Activated naive CD4-positive, alpha-beta T cell treated with anti-CD3 and anti-CD28 coated beads, Interleukin-2, amount 50 U/mL, for 72 hours (primary cell): Measurements from ENCODE around the gene CEP131. TPM values are rescaled to one million over a fixed set of nuclear protein-coding genes. Genes with fewer than 3 reads are reported as not detected.

Experiments
- ATAC-seq, 2 donors: fragments of 150-1000 bp; cut with Tn5 transposase; 2 replicates each; pipeline ENCODE4 v1.10.0; 2021; ENCODE audit warnings: mild to moderate bottlenecking in 2 of 2, moderate library complexity in 2 of 2
- DNase-seq, 2 donors: peaks; one replicate each; pipeline ENCODE4 v3.0.0; 2021 to 2022; ENCODE audit warnings: low spot score in 2 of 2
- H3K27ac Mint-ChIP-seq, 2 donors: one replicate each; pipeline ENCODE4 v1.8.0; 2022; ENCODE audit warnings: mild to moderate bottlenecking in 2 of 2, mixed read lengths in 2 of 2
- H3K36me3 Mint-ChIP-seq, 2 donors: one replicate each; pipeline ENCODE4 v1.8.0; 2022; ENCODE audit warnings: mixed read lengths in 2 of 2
- H3K9me3 Mint-ChIP-seq, 2 donors: one replicate each; pipeline ENCODE4 v1.8.0; 2022; ENCODE audit warnings: mixed read lengths in 2 of 2
- total RNA-seq, 2 donors: library from RNA; stranded (reverse); gene quantifications; one replicate each; pipeline ENCODE4 v1.2.3, GENCODE V29; 2022

The CEP131 gene
- total RNA-seq, 2 donors from 2014 or later: 10.0 to 14.6 TPM

DNA sequence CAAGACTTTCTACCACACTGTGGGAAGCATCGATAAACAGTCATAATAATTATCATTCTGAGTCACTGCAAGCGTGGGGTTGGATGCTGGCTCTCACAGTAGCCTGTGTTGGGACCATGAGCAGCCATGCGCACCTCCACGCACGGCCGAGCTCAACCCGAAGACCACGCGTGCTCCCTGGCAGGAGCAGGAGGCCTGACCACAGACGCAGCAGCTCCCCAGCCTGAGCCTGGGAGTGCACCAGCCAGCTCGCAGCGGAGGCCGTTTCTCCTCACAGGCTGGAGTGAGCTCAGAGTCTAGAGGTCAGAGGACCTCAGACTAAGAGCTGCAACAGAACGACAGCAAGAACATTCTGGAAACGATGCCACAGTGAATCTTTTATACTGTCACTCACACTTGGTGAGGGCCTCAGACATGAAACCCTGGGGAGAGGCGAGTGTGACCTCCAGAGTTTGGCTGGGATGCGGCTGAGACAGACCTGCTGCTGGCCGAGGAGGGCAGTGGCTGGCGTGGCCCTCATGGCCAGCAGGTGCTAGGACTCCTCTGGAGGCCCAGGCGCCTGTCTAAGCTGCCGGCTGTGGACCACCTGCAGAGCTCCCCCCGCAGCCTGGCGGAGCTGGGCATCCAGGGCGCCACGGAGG lies 22.4 kb upstream of the CEP131 start:
- DNase-seq: no peak
- peaks cover 2 to 12% of the 10 kb centered on the region in 2 donors for H3K36me3 Mint-ChIP-seq
- H3K27ac Mint-ChIP-seq: peak overlapping the region; percentile 21 to 79
- H3K9me3 Mint-ChIP-seq: no peaks in the 10 kb centered on the region
- ATAC-seq: peak in 1 of 2 donors; percentile 13

- Mint-ChIP-seq H3K36me3 (peaks cover 8 to 18% of the 10 kb centered on the region in 2 donors), H3K27ac (peak overlapping the region; percentile 21 to 79), H3K9me3 (no peaks in the 10 kb centered on the region)
- ATAC-seq (no peak), DNase-seq (no peak)
Measured at GRCh38 chr17:81244358-81245023, 21.7 kb upstream of the CEP131 start.

- DNase-seq (no peak), ATAC-seq (no peak)
- Mint-ChIP-seq H3K36me3 (peaks cover 8 to 18% of the 10 kb centered on the region in 2 donors), H3K27ac (no peak overlapping the region), H3K9me3 (no peaks in the 10 kb centered on the region)
Measured at GRCh38 chr17:81243333-81243664, 20.5 kb upstream of the CEP131 start.

- peak overlapping the region in 1 of 2 donors; percentile 90 for H3K27ac Mint-ChIP-seq
- peaks cover 8 to 18% of the 10 kb centered on the region in 2 donors for H3K36me3 Mint-ChIP-seq
- ATAC-seq (no peak), DNase-seq (no peak)
- no peaks in the 10 kb centered on the region for H3K9me3 Mint-ChIP-seq
Measured at GRCh38 chr17:81242421-81243332, 19.9 kb upstream of the CEP131 start.

DNA sequence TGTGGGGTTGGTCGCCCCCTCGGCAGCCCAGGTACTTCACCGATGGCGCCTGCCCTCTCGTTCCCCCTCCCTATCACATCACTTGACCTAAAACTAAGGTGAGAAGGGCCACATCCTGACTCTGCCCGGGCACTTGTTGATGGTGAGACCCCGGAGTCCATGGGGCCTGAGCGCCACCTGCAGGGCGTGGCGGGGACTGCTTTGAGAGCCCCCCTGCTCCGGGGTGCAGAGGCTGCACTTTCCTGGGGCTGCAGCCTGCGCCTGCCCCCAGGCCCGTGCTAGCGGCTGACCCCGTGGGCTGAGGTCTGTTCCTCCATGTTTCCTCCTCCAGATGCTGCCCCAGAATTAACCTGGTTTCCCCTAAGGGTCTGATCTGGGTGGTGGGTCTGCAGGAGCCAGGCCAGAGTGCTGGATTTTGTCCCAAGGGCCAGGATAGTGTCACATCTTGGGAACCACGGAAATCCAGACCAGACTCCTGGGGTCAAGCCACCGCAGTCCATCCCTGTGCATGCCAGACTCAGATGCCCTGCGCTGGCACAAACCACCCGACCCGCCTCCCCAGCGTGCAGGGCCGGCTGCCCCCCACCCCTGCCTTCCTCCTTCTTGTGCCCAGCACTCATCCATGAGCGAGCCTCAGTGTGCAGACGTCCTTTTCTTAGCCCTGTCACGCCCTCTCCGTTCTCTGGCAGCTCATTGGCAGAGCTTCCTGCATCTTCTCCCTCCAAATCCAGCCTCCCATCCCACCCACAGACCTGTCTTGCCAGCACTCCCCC lies 19.1 kb upstream of the CEP131 start:
- ATAC-seq (no peak), DNase-seq (peak in 1 of 2 donors; percentile 84)
- Mint-ChIP-seq H3K9me3 (no peaks in the 10 kb centered on the region), H3K36me3 (peaks cover 8 to 18% of the 10 kb centered on the region in 2 donors), H3K27ac (peak overlapping the region; percentile 41 to 90)

DNA sequence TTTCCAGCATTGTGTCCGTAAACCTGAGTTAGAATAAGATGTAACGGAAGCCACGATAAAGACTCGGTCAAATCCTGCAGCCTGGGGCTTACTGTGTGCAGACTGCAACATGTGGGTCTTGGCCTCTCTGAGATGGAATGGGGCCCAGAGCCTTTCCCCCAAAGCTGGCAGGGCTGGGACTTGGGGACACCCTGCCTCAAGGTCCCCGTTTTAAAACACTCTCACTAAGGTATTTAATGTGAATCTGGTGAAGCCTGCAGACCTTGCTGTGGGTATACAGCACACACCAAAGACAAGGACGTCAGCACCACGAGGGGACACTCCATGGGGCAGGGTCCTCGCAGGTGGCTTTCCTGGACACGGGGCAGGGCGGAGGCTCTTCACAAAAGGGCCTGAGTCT lies 18.4 kb upstream of the CEP131 start:
- no peak for ATAC-seq
- Mint-ChIP-seq H3K27ac (peak overlapping the region; percentile 65 to 91), H3K9me3 (no peaks in the 10 kb centered on the region), H3K36me3 (peaks cover 8 to 18% of the 10 kb centered on the region in 2 donors)
- DNase-seq: no peak

DNA sequence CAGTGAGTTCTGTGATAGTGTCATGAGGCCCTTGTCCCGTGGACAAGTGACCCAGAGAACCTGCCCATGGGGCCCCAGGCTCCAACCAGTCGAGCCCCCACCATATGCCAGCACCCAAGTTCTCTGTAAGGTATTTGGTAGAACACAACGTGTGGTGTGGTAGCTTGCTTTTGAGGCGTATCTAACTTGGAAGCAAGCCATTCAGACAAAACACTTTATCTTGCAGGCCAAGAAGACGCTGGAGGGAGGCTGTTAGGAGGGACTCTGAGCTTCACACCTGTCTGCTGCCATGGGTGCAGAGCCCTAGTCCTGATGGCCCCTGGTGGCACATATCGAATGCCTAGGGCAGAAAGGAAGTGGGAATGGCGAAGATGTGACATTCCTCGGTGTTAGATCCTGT lies 18.0 kb upstream of the CEP131 start:
- no peak for ATAC-seq
- Mint-ChIP-seq H3K27ac (peak overlapping the region; percentile 65 to 91), H3K36me3 (peaks cover 8 to 18% of the 10 kb centered on the region in 2 donors), H3K9me3 (no peaks in the 10 kb centered on the region)
- no peak for DNase-seq

GRCh38 chr17:81239714-81240555 lies 17.2 kb upstream of the CEP131 start:
- no peaks in the 10 kb centered on the region for H3K9me3 Mint-ChIP-seq
- no peak for ATAC-seq
- H3K27ac Mint-ChIP-seq: peak overlapping the region; percentile 91 to 99

GRCh38 chr17:81238815-81239713 lies 16.3 kb upstream of the CEP131 start, which contains the start of the genes NDUFAF8 and TEPSIN:
Gene NDUFAF8, plus strand, starts transcription at chr17:81239318. Its CDS starts 46 bp downstream, at chr17:81239364.
Gene TEPSIN, minus strand, starts transcription at chr17:81239055. Its CDS starts 22 bp downstream, at chr17:81239033.
- Mint-ChIP-seq H3K27ac (peak within 1 kb of the TSS; percentile 91 to 99), H3K36me3 (peaks cover 8 to 18% of the 10 kb centered on the region in 2 donors), H3K9me3 (no peaks in the 10 kb centered on the region)
- DNase-seq (peak; percentile 95 to 98), ATAC-seq (peak; percentile 97 to 98)

More at GRCh38 chr17:81239714-81240555, 17.2 kb upstream of the CEP131 start:
- DNase-seq: peak in 1 of 2 donors; percentile 31
- peaks cover 8 to 18% of the 10 kb centered on the region in 2 donors for H3K36me3 Mint-ChIP-seq

DNA sequence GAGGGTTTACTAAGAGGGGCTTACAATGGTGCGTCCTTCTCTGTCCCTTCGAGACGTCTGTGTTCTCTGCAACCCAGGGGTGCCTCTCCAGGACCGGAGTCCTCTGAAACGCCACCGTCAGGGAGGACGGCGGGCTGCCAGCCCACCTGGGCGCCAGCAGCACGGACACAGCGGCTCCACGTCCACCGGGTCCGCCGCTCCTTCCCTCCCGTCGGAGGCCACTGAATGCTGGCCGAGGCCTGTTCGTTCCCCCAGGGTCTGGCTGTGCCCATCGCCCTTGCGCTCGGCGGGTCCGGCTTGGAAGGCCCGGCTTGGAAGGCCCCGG lies 15.7 kb upstream of the CEP131 start:
- Mint-ChIP-seq H3K9me3 (no peaks in the 10 kb centered on the region), H3K27ac (peak overlapping the region in 1 of 2 donors; percentile 91), H3K36me3 (peaks cover 8 to 18% of the 10 kb centered on the region in 2 donors)
- ATAC-seq (no peak), DNase-seq (peak in 1 of 2 donors; percentile 37)

- peak overlapping the region; percentile 9 to 23 for H3K27ac Mint-ChIP-seq
- H3K36me3 Mint-ChIP-seq: peaks cover 8 to 18% of the 10 kb centered on the region in 2 donors
- no peak for DNase-seq
- no peaks in the 10 kb centered on the region for H3K9me3 Mint-ChIP-seq
- no peak for ATAC-seq
Measured at GRCh38 chr17:81237591-81238489, 15.1 kb upstream of the CEP131 start.

DNA sequence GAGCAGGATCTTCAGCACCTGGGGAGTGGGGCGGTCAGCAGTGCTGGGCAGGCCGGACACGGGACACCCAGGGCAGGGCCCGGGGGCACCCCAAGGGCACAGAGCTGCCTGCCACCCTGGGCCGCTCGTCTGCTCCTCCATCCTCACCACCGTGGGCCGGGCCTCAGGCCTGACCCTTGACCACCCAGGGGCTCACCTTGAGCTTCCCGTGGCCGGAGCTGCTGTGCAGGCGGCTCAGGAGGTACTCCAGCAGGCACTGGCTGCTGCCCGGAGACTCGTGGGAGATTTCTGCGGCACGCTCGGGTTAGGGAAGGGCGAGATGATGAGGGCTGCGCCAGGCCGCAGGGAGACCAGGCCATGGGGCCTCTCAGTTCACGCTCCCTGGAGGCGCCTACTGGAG lies 14.0 kb upstream of the CEP131 start:
- no peak for ATAC-seq
- no peak overlapping the region for H3K27ac Mint-ChIP-seq
- H3K9me3 Mint-ChIP-seq: no peaks in the 10 kb centered on the region
- no peak for DNase-seq
- peaks cover 8 to 12% of the 10 kb centered on the region in 2 donors for H3K36me3 Mint-ChIP-seq

- ATAC-seq (no peak), DNase-seq (no peak)
- Mint-ChIP-seq H3K27ac (no peak overlapping the region), H3K36me3 (peaks cover 8% of the 10 kb centered on the region in 2 donors), H3K9me3 (no peaks in the 10 kb centered on the region)
Measured at GRCh38 chr17:81235822-81236740, 13.3 kb upstream of the CEP131 start.
